Measurements from ENCODE around the gene KRTAP5-3. TPM values are rescaled to one million over a fixed set of nuclear protein-coding genes. Genes with fewer than 3 reads are reported as not detected.
A peak's percentile ranks its signal among the peaks of the same experiment; 100 is the strongest.
"Not testable (repeated sequence)": the region's sequence is repeated elsewhere in the genome, so short reads cannot be mapped to it uniquely, and the experiment has no call there.

The KRTAP5-3 gene
- total and polyA plus RNA-seq, 4 donors, result not detected

- no peak for DNase-seq
- Histone ChIP-seq H3K9ac (ENCODE audit: insufficient read depth in 1 of 2, low read length in 2 of 2) (no peak overlapping the region), H3K27ac (ENCODE audit: low read depth in 1 of 2, low read length in 1 of 2) (no peak overlapping the region), H3K36me3 (ENCODE audit: control insufficient read depth in 4 of 4, insufficient read depth in 4 of 4, low read length in 4 of 4) (no peaks in the 10 kb centered on the region), H3K27me3 (ENCODE audit: control insufficient read depth in 3 of 3, insufficient read depth in 3 of 3, low read length in 2 of 3) (peaks cover 0 to 17% (median 0%) of the 10 kb centered on the region in 3 donors), H3K4me3 (no peak overlapping the region), H3K9me3 (ENCODE audit: control insufficient read depth in 4 of 4, insufficient read depth in 3 of 4, low read length in 3 of 4) (peaks cover 0 to 3% (median 0%) of the 10 kb centered on the region in 4 donors), H3K4me1 (ENCODE audit: control insufficient read depth in 5 of 5, insufficient read depth in 5 of 5, low read length in 5 of 5) (no peaks in the 10 kb centered on the region)
- no peak for TF ChIP-seq CTCF (IDR thresholded peaks at IDR 0.05; ENCODE audit: control extremely low read depth, extremely low read depth)
- 79 to 81% methylated on average over 9 of the region's 9 CpGs for WGBS, 2 donors
- no peak for ATAC-seq (ENCODE audit: insufficient read depth, low FRiP score)
These were observed 15.5 kb upstream of the KRTAP5-3 start for GRCh38 chr11:1623716-1624115.

DNA sequence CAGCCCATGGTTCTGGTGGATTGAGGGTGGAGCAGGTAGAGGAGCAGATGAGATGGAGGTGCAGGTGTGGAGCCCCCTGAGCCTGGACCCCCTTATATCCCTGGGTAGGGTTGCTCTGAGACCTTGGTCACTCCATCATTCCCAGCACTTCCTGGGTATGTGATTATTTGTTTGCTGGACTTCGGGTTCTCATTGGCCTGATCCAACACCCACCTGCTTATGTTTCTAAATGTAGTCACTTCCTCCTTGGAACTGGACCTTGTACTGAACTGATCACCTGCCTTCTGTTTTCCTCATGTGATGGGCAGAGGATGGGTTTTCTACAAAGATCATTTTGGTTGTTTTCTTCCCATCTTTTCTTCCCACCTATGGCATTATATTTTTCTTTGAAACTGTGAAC lies 13.8 kb upstream of the KRTAP5-3 start, which contains the start of gene KRTAP5-4:
Gene KRTAP5-4, minus strand, starts transcription at position 53 of the 400 bp plus-strand sequence. Its CDS starts 45 bp downstream, at position 8.
- no peak for TF ChIP-seq CTCF (IDR thresholded peaks at IDR 0.05; ENCODE audit: control extremely low read depth, extremely low read depth)
- no peak within 1 kb of the TSS for H3K9ac ChIP-seq (ENCODE audit: insufficient read depth in 1 of 2, low read length in 2 of 2)
- H3K27ac ChIP-seq (ENCODE audit: low read depth in 1 of 2, low read length in 1 of 2), result no peak within 1 kb of the TSS

DNA sequence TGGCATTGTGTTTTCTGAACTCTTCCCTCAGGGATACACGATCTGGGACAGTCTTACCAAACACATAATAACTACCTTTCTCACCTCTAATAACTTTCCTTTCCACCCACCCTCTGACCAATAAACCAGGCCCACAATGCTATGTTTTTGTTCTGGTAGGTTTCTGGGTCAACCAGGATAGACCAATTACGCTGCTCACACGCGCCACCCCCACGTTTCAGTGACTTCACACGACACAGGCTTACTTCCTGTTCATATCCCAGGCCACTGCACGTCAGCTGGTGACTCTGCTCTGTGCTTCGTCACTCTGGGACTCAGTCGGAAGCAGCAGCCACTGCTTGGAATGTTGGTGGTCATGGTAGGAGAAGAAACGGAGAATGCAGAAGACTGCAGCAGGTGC lies 11.2 kb upstream of the KRTAP5-3 start:
- Histone ChIP-seq H3K4me3 (no peak overlapping the region), H3K27me3 (ENCODE audit: control insufficient read depth in 3 of 3, insufficient read depth in 3 of 3, low read length in 2 of 3) (peaks cover 0 to 7% (median 0%) of the 10 kb centered on the region in 3 donors), H3K4me1 (ENCODE audit: control insufficient read depth in 5 of 5, insufficient read depth in 5 of 5, low read length in 5 of 5) (no peaks in the 10 kb centered on the region), H3K36me3 (ENCODE audit: control insufficient read depth in 4 of 4, insufficient read depth in 4 of 4, low read length in 4 of 4) (no peaks in the 10 kb centered on the region), H3K9ac (ENCODE audit: insufficient read depth in 1 of 2, low read length in 2 of 2) (no peak overlapping the region), H3K27ac (ENCODE audit: low read depth in 1 of 2, low read length in 1 of 2) (no peak overlapping the region), H3K9me3 (ENCODE audit: control insufficient read depth in 4 of 4, insufficient read depth in 3 of 4, low read length in 3 of 4) (peaks cover 0 to 3% (median 0%) of the 10 kb centered on the region in 4 donors)
- no peak for ATAC-seq (ENCODE audit: insufficient read depth, low FRiP score)
- DNase-seq, result no peak
- no peak for TF ChIP-seq CTCF (IDR thresholded peaks at IDR 0.05; ENCODE audit: control extremely low read depth, extremely low read depth)
- WGBS, 2 donors, result 48 to 54% methylated on average over 10 of the region's 10 CpGs

More for the DNA sequence above, 13.8 kb upstream of the KRTAP5-3 start, which contains the start of gene KRTAP5-4:
- 53 to 70% methylated on average over 1 of the region's 1 CpG for WGBS, 2 donors
- ATAC-seq (ENCODE audit: insufficient read depth, low FRiP score) (no peak), DNase-seq (no peak)
- peaks cover 0 to 3% (median 0%) of the 10 kb centered on the region in 4 donors for H3K9me3 ChIP-seq (ENCODE audit: control insufficient read depth in 4 of 4, insufficient read depth in 3 of 4, low read length in 3 of 4)
- no peak within 1 kb of the TSS for H3K4me3 ChIP-seq
- no peaks in the 10 kb centered on the region for H3K36me3 ChIP-seq (ENCODE audit: control insufficient read depth in 4 of 4, insufficient read depth in 4 of 4, low read length in 4 of 4)
- H3K4me1 ChIP-seq (ENCODE audit: control insufficient read depth in 5 of 5, insufficient read depth in 5 of 5, low read length in 5 of 5), result no peaks in the 10 kb centered on the region
- H3K27me3 ChIP-seq (ENCODE audit: control insufficient read depth in 3 of 3, insufficient read depth in 3 of 3, low read length in 2 of 3), result peaks cover 0 to 17% (median 0%) of the 10 kb centered on the region in 3 donors

DNA sequence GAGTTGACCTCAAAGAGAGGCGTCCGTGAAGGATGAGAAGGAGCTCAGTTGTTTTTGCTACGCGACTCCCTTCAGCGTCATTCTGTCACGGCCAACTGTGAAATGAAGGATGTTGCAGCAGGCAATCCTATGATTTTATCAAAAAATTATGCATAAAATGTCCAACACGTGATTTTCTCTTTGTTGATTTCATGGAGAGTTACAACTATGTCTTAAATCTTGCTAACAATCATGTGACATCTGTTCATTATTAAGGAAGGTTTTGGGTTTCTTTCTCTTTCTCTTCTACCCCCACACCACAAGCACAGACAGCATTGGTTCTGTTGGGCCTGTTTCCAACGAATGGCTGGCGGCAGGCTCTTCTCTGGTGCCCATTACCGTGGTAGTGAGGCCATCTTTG lies 10.0 kb upstream of the KRTAP5-3 start:
- no peak overlapping the region for H3K4me3 ChIP-seq
- WGBS, 2 donors, result 87 to 89% methylated on average over 10 of the region's 10 CpGs
- no peaks in the 10 kb centered on the region for H3K9me3 ChIP-seq (ENCODE audit: control insufficient read depth in 4 of 4, insufficient read depth in 3 of 4, low read length in 3 of 4)
- ATAC-seq (ENCODE audit: insufficient read depth, low FRiP score) (no peak), DNase-seq (no peak)
- no peaks in the 10 kb centered on the region for H3K4me1 ChIP-seq (ENCODE audit: control insufficient read depth in 5 of 5, insufficient read depth in 5 of 5, low read length in 5 of 5)
- no peak overlapping the region for H3K9ac ChIP-seq (ENCODE audit: insufficient read depth in 1 of 2, low read length in 2 of 2)
- no peak overlapping the region for H3K27ac ChIP-seq (ENCODE audit: low read depth in 1 of 2, low read length in 1 of 2)
- TF ChIP-seq CTCF (IDR thresholded peaks at IDR 0.05; ENCODE audit: control extremely low read depth, extremely low read depth), result no peak
- H3K27me3 ChIP-seq (ENCODE audit: control insufficient read depth in 3 of 3, insufficient read depth in 3 of 3, low read length in 2 of 3), result peaks cover 0 to 4% (median 0%) of the 10 kb centered on the region in 3 donors
- H3K36me3 ChIP-seq (ENCODE audit: control insufficient read depth in 4 of 4, insufficient read depth in 4 of 4, low read length in 4 of 4), result no peaks in the 10 kb centered on the region

GRCh38 chr11:1607901-1608300 lies 362 bp downstream of the KRTAP5-3 start:
- H3K4me3 ChIP-seq; H3K27ac ChIP-seq (ENCODE audit: low read depth in 1 of 2, low read length in 1 of 2); H3K4me1 ChIP-seq (ENCODE audit: control insufficient read depth in 5 of 5, insufficient read depth in 5 of 5, low read length in 5 of 5); ATAC-seq (ENCODE audit: insufficient read depth, low FRiP score); H3K9me3 ChIP-seq (ENCODE audit: control insufficient read depth in 4 of 4, insufficient read depth in 3 of 4, low read length in 3 of 4); H3K36me3 ChIP-seq (ENCODE audit: control insufficient read depth in 4 of 4, insufficient read depth in 4 of 4, low read length in 4 of 4); H3K9ac ChIP-seq (ENCODE audit: insufficient read depth in 1 of 2, low read length in 2 of 2): not testable (repeated sequence)
- peaks cover 0 to 12% (median 4%) of the 10 kb centered on the region in 3 donors for H3K27me3 ChIP-seq (ENCODE audit: control insufficient read depth in 3 of 3, insufficient read depth in 3 of 3, low read length in 2 of 3)
- 55 to 69% methylated on average over 4 to 5 of the region's 5 CpGs for WGBS, 2 donors
- peak in 2 of 3 donors; percentile 36 to 42 for DNase-seq
